Astrocyte of the cerebellum (primary cell): ENCODE results near the gene LYST.

Source experiments
- DNase-seq: peaks from one replicate; pipeline ENCODE4 v3.0.0-alpha.2; 2011; ENCODE audit warnings: low read depth
- H3K4me3 ChIP-seq: 2 replicates; pipeline ENCODE4 v1.5.1; 2011; ENCODE audit warnings: mild to moderate bottlenecking, low read depth, low read length, moderate library complexity
- in situ Hi-C: cut with HindIII; loops from 2 replicates; pipeline ENCODE4 v1.10.0; 2017; ENCODE audit warnings: low sequenced_read_pairs
- TF ChIP-seq, protein P1 (sequence below): IDR thresholded peaks from 2 replicates; pipeline ENCODE4 v1.5.1; 2012; ENCODE audit warnings: low read length, low read depth, moderate library complexity, mild to moderate bottlenecking; ENCODE audit errors: missing control alignments

LYST gene

DNA sequence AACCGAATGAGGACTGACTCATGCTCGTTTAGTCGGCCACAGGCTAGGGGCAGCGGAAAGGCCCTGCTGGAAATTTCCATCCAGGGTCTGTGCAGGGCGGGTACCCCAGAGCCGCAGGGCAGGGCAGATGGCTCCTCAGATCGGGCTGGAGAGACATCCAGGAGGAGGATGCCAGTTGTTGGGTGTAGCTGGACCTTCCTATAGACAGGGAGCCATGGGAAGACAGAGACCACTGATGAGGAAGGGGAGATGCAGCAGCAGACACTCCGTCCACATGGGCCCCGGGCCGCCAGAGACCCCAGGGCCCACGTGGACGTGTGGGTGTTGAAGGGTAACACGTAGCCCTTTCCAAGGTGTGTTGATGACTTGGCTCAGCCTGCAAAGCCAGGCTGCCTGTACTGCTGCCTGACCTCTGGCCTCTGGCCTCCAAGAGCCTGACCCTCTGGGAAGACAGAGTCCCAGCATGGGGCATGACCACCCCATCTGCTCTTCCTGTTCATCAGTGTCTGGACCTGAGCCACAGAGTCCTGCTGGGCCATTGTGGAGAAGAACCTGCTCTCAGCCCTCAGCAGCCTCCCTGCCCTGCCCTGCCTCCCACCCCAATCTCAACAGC is 221.9 kb downstream of the LYST start:
- no peak for DNase-seq
- H3K4me3 ChIP-seq = no peak overlapping the region
- TF ChIP-seq, protein P1, sequence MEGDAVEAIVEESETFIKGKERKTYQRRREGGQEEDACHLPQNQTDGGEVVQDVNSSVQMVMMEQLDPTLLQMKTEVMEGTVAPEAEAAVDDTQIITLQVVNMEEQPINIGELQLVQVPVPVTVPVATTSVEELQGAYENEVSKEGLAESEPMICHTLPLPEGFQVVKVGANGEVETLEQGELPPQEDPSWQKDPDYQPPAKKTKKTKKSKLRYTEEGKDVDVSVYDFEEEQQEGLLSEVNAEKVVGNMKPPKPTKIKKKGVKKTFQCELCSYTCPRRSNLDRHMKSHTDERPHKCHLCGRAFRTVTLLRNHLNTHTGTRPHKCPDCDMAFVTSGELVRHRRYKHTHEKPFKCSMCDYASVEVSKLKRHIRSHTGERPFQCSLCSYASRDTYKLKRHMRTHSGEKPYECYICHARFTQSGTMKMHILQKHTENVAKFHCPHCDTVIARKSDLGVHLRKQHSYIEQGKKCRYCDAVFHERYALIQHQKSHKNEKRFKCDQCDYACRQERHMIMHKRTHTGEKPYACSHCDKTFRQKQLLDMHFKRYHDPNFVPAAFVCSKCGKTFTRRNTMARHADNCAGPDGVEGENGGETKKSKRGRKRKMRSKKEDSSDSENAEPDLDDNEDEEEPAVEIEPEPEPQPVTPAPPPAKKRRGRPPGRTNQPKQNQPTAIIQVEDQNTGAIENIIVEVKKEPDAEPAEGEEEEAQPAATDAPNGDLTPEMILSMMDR = no peak
- in situ Hi-C loops = no loop called here

DNA sequence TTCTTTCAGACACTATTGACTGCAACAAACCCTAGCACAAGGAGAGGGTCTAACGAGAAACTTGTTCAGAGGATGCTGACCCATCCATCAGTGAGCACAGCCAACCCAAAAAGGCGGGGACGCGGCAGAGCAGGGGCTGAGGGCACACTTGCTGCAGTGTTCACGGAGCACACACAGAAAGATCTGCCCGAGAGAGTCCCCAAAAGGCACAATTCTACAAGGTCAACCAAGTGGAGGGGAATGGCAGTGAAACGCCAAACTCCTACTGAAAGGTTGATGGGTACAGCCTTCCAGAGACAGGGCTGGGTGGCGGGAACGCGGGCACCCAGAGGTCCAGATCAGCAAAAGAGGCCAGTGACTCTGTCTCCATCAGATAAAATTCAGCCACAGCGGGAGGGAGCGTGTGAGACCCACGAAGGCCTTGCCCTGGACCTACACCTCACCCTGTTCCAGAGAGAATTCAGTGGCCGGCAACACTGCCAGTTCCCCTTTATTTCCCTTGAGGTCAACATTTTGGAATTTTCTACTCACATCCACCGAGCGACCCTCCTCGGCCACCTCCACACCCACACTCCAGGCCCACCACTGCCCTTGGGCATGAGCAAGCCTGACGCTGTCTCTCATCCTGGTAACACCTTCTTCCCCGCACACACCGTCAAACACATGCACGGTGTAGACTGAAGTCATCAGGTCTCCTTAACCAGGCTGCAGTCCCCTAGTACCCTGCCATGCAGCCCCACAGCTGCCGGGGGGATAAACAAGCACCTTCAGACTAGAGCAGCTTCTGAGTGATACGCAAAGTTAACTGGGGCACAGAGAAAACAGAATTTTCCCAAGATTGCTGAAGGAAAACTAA is 222.6 kb downstream of the LYST start:
- no peak overlapping the region for H3K4me3 ChIP-seq
- TF ChIP-seq, protein P1 = no peak
- DNase-seq = no peak
- in situ Hi-C loops = no loop called here

DNA sequence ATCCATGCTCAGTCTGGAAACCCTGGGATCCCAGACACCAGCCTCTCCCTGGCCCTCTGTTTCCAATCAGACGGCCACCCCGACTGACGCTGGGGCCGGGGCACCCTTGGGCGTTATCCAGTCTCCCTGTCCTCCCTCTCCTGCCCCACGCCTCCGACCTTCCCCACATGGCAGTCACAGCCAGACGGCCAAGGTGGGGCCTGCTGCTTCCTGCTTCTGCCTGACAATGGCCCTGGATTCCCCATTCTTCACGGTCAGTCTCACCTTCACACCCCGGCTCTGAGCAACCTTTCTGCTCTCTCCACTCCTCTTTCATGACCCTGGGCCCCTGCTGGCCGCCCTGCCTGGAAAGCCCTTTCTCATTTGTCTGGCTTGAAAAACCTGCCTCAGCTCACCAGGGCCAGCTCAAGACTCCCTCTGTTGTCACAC is 223.7 kb downstream of the LYST start:
- no peak for DNase-seq
- no peak overlapping the region for H3K4me3 ChIP-seq
- TF ChIP-seq, protein P1 = no peak

DNA sequence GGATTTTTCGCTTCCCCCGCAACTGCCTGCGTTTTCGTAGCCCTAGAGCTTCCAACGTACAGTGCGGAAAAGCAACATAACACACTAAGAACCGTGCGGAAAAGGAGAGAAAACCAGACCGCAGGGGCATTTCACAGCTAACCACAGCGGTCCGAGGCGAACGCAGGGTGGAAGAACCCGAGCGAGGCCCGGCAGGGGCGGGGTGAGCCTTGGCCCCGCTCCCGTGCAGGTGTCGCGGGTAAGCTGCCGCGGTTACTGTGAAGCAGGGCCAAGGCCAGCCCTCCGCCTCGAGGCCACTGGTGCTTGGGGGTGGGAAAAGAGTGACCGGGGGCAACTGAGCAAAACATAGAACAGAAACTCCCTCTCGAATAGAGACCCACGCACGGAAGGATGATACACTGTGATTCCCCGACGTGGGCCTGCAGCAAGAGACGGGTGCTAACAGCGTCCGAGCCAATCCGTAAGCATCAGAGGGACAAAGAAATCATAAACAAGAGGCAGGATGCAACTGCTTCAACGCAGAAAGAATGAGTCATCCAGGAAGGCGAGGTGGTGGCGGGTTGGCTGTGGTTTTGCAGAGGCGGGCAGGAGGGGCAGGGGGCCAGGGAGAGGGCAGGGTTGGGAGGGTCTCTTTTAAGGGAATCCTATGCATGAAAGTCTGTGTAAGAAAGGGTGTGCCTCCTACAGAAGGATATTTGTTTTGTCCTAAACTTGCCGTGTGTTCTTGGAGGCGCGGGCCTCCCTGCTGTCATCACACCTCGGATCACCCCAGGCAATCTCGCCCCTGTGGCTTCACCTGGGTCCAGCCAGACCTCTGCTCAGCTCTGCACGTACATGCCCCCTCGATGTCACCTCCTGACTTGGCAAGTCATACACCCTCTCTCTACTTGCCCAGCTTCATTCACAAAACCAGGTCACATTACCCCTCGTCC is 224.4 kb downstream of the LYST start:
- DNase-seq = no peak
- TF ChIP-seq, protein P1 = no peak
- in situ Hi-C loops = no loop called here
- H3K4me3 ChIP-seq = no peak overlapping the region

More for the DNA sequence above, 223.7 kb downstream of the LYST start:
- in situ Hi-C loops = no loop called here

- TF ChIP-seq, protein P1 = no peak
- no peak for DNase-seq
Observed at GRCh38 chr1:235640580-235640979, 226.1 kb downstream of the LYST start.

More at GRCh38 chr1:235640580-235640979, 226.1 kb downstream of the LYST start:
- H3K4me3 ChIP-seq = no peak overlapping the region
- in situ Hi-C loops = no loop called here
